IMR-90 (cell line): Measurements from ENCODE around the gene TMEM17. TPM values are rescaled to one million over a fixed set of nuclear protein-coding genes. Genes with fewer than 3 reads are reported as not detected.
"Not testable (repeated sequence)": the region's sequence is repeated elsewhere in the genome, so short reads cannot be mapped to it uniquely, and the experiment has no call there.

ENCODE experiments used
- ATAC-seq: fragments of 200-7000 bp; cut with Tn5 transposase; 2 replicates; pipeline ENCODE4 v1.9.1; 2020; ENCODE audit warnings: low read depth, mild to moderate bottlenecking, moderate library complexity
- BruUV-seq: library from RNA; stranded (reverse); fragments of 400-500 nt; replicated peaks from 2 replicates; lab custom pipeline; 2021; lab: Mats Ljungman, UMichigan
- CTCF ChIA-PET: fragments of 300-600 bp; formaldehyde crosslinking; extraction: SDS; loops from one replicate; lab custom pipeline; 2021; ENCODE audit warnings: antibody characterized with exemption; lab: Yijun Ruan, JAX
- POLR2A ChIA-PET: fragments of 300-600 bp; sonication (Branson Sonifier 250); formaldehyde crosslinking; loops from one replicate; lab custom pipeline; 2022; ENCODE audit warnings: antibody characterized with exemption; ENCODE audit not compliant: unreplicated experiment; lab: Charles Lee
- DNase-seq: peaks from one replicate; pipeline ENCODE4 v3.0.0; 2013
- H2AFZ ChIP-seq: replicated peaks from 2 replicates; pipeline ENCODE3; 2013; ENCODE audit warnings: low read length, mild to moderate bottlenecking; ENCODE audit not compliant: poor library complexity
- H2AK5ac ChIP-seq: 2 replicates; pipeline ENCODE4 v1.6.1; 2013; ENCODE audit warnings: low read depth, low read length, inconsistent platforms
- H2AK9ac ChIP-seq: replicated peaks from 2 replicates; pipeline ENCODE3; 2013; ENCODE audit warnings: mild to moderate bottlenecking, low read depth, low read length, moderate library complexity; ENCODE audit not compliant: poor library complexity
- H2BK120ac ChIP-seq: 2 replicates; pipeline ENCODE4 v1.6.1; 2013; ENCODE audit warnings: low read depth, low read length, inconsistent platforms
- H2BK15ac ChIP-seq: 3 replicates; pipeline ENCODE4 v1.6.1; 2013; ENCODE audit warnings: low read depth, low read length, inconsistent platforms
- H2BK20ac ChIP-seq: 2 replicates; pipeline ENCODE4 v1.6.1; 2013; ENCODE audit warnings: low read depth, mild to moderate bottlenecking, inconsistent platforms, low read length, moderate library complexity
- H2BK5ac ChIP-seq: 2 replicates; pipeline ENCODE4 v1.6.1; 2013; ENCODE audit warnings: mild to moderate bottlenecking, low read depth, low read length, inconsistent platforms; ENCODE audit not compliant: poor library complexity, severe bottlenecking
- H3K14ac ChIP-seq: replicated peaks from 2 replicates; pipeline ENCODE4 v1.6.1; 2013; ENCODE audit warnings: low read depth, low read length, inconsistent platforms
- H3K18ac ChIP-seq: 2 replicates; pipeline ENCODE4 v1.6.1; 2013; ENCODE audit warnings: low read depth, low read length, control low read depth
- H3K23ac ChIP-seq: 2 replicates; pipeline ENCODE4 v1.6.1; 2013; ENCODE audit warnings: low read depth, low read length, inconsistent platforms
- H3K27ac ChIP-seq: 2 replicates; pipeline ENCODE4 v1.5.1; 2013; ENCODE audit warnings: mild to moderate bottlenecking, control low read depth, low read length; ENCODE audit not compliant: insufficient read depth
- H3K27me3 ChIP-seq: 2 replicates; pipeline ENCODE4 v1.6.1; 2013; ENCODE audit warnings: low read length; ENCODE audit not compliant: control insufficient read depth, insufficient read depth
- H3K36me3 ChIP-seq: 2 replicates; pipeline ENCODE4 v1.6.1; 2013; ENCODE audit warnings: low read length, mixed read lengths; ENCODE audit not compliant: control insufficient read depth, insufficient read depth
- H3K4ac ChIP-seq: 2 replicates; pipeline ENCODE4 v1.6.1; 2013; ENCODE audit warnings: low read depth, low read length, inconsistent platforms
- H3K4me1 ChIP-seq: 2 replicates; pipeline ENCODE4 v1.6.1; 2013; ENCODE audit warnings: low read length, mixed read lengths; ENCODE audit not compliant: control insufficient read depth, insufficient read depth
- H3K4me2 ChIP-seq: 2 replicates; pipeline ENCODE4 v1.6.1; 2013; ENCODE audit warnings: low read depth, mild to moderate bottlenecking, control low read depth, low read length, moderate library complexity
- H3K4me3 ChIP-seq: 2 replicates; pipeline ENCODE4 v1.5.1; 2013; ENCODE audit warnings: low read depth, mild to moderate bottlenecking, control low read depth, low read length, moderate library complexity; ENCODE audit not compliant: insufficient read depth
- H3K56ac ChIP-seq: 2 replicates; pipeline ENCODE4 v1.6.1; 2013; ENCODE audit warnings: low read length, inconsistent platforms; ENCODE audit not compliant: insufficient read depth; ENCODE audit errors: extremely low read depth
- H3K79me1 ChIP-seq, 2 experiments: 2 replicates each; pipeline ENCODE4 v1.6.1; 2013; ENCODE audit warnings: low read length in 2 of 2, inconsistent platforms in 1 of 2, low read depth in 1 of 2
- H3K9ac ChIP-seq: 2 replicates; pipeline ENCODE4 v1.6.1; 2013; ENCODE audit warnings: low read depth, low read length, control low read depth
- H3K9me1 ChIP-seq: 2 replicates; pipeline ENCODE4 v1.6.1; 2013; ENCODE audit warnings: low read length, inconsistent platforms; ENCODE audit not compliant: insufficient read depth
- H3K9me3 ChIP-seq: 2 replicates; pipeline ENCODE4 v1.6.1; 2013; ENCODE audit warnings: low read length; ENCODE audit not compliant: control insufficient read depth, insufficient read depth
- H4K20me1 ChIP-seq: 2 replicates; pipeline ENCODE4 v1.6.1; 2013; ENCODE audit warnings: low read length, inconsistent platforms; ENCODE audit not compliant: insufficient read depth
- H4K5ac ChIP-seq: 2 replicates; pipeline ENCODE4 v1.6.1; 2013; ENCODE audit warnings: mild to moderate bottlenecking, low read depth, low read length, control low read depth
- H4K8ac ChIP-seq, 2 experiments: 2 replicates each; pipeline ENCODE4 v1.6.1; 2013; ENCODE audit warnings: low read depth in 2 of 2, low read length in 2 of 2, control low read depth in 1 of 2, inconsistent platforms in 1 of 2
- H4K91ac ChIP-seq: 2 replicates; pipeline ENCODE4 v1.6.1; 2013; ENCODE audit warnings: low read depth, low read length, inconsistent platforms; ENCODE audit not compliant: insufficient read depth
- WGBS, 2 experiments: methylation state at CpG; one replicate each; pipeline versions ENCODE4 v1.1.5 to v1.1.7; 2013; ENCODE audit warnings: missing lambda C conversion rate in 2 of 2; ENCODE audit not compliant: insufficient read length in 1 of 2; ENCODE audit errors: extremely low coverage in 2 of 2; 5-methylcytosine and 5-hydroxymethylcytosine counted together
- dilution Hi-C: fragments of 300-500 bp; cut with HindIII; formaldehyde crosslinking; loops from one replicate; pipeline ENCODE4 v1.14.3; 2018; ENCODE audit warnings: low sequenced_read_pairs; ENCODE audit not compliant: unreplicated experiment
- in situ Hi-C: fragments of 300-500 bp; cut with MboI; formaldehyde crosslinking; loops from 3 replicates; pipeline ENCODE4 v1.14.3; 2019; ENCODE audit warnings: low sequenced_read_pairs, inconsistent platforms, mixed read lengths
- intact Hi-C: fragments of 100-400 bp; cut with micrococcal nuclease; formaldehyde crosslinking; loops from 2 replicates; pipeline ENCODE4 v1.10.0; 2022
- polyA plus RNA-seq, 3 experiments: library from polyadenylated mRNA; depleted of rRNA; stranded (reverse); fragments of >200 nt; gene quantifications; 2 replicates each; pipeline ENCODE4 v1.2.3, GENCODE V29; 2012; ENCODE audit warnings: low replicate concordance in 1 of 3
- total RNA-seq: library from RNA; depleted of rRNA; stranded (reverse); fragments of >200 nt; gene quantifications from 2 replicates; pipeline ENCODE4 v1.2.3, GENCODE V29; 2012

TMEM17 gene
- total and polyA plus RNA-seq, 2 of the 4 experiments (the other 2 are of a cell fraction) = 1.3 to 1.8 TPM

- BruUV-seq, in situ Hi-C loops, H3K18ac ChIP-seq, H3K4me3 ChIP-seq, CTCF ChIA-PET, intact Hi-C loops, H2BK120ac ChIP-seq, H2BK15ac ChIP-seq, H3K4me1 ChIP-seq, H3K9me3 ChIP-seq, H4K91ac ChIP-seq, H3K79me1 ChIP-seq, H3K9me1 ChIP-seq, H4K20me1 ChIP-seq, H3K4ac ChIP-seq, POLR2A ChIA-PET, H4K5ac ChIP-seq, H3K36me3 ChIP-seq, H2BK5ac ChIP-seq, DNase-seq, H2AK9ac ChIP-seq, H3K27ac ChIP-seq, H3K9ac ChIP-seq, H4K8ac ChIP-seq, H2AFZ ChIP-seq, dilution Hi-C loops, ATAC-seq, H3K14ac ChIP-seq, H2BK20ac ChIP-seq, H3K23ac ChIP-seq, H3K56ac ChIP-seq, H3K4me2 ChIP-seq, H2AK5ac ChIP-seq, H3K27me3 ChIP-seq: not testable (repeated sequence)
- 100% methylated on average over 1 of the region's 3 CpGs; no CpG with 5 or more reads in 1 of the 2 experiments for WGBS, 2 experiments
Measured at GRCh38 chr2:62535521-62535920, 29.5 kb upstream of the TMEM17 start.
